B cell (primary cell): ENCODE data around the gene COQ8A.

Experiments used
- CTCF ChIP-seq: fragments of 200-600 bp; IDR thresholded peaks from one replicate; pipeline ENCODE4 v1.8.0; 2022; ENCODE audit warnings: antibody characterized with exemption, mild to moderate bottlenecking
- EZH2 ChIP-seq: IDR thresholded peaks from 2 replicates; pipeline ENCODE4 v1.6.1; 2012; ENCODE audit warnings: borderline replicate concordance, low read depth, mild to moderate bottlenecking, moderate library complexity, low read length; ENCODE audit not compliant: insufficient read depth, poor library complexity, severe bottlenecking

GRCh38 chr1:226901421-226901820, 38.7 kb upstream of the COQ8A start:
- TF ChIP-seq CTCF (no peak), EZH2 (no peak)
